ENCODE measurements around the gene PLIN5. TPM values are rescaled to one million over a fixed set of nuclear protein-coding genes. Genes with fewer than 3 reads are reported as not detected.

Gene PLIN5
- total RNA-seq, 1 donor from 2014 or later, result 17.1 TPM

DNA sequence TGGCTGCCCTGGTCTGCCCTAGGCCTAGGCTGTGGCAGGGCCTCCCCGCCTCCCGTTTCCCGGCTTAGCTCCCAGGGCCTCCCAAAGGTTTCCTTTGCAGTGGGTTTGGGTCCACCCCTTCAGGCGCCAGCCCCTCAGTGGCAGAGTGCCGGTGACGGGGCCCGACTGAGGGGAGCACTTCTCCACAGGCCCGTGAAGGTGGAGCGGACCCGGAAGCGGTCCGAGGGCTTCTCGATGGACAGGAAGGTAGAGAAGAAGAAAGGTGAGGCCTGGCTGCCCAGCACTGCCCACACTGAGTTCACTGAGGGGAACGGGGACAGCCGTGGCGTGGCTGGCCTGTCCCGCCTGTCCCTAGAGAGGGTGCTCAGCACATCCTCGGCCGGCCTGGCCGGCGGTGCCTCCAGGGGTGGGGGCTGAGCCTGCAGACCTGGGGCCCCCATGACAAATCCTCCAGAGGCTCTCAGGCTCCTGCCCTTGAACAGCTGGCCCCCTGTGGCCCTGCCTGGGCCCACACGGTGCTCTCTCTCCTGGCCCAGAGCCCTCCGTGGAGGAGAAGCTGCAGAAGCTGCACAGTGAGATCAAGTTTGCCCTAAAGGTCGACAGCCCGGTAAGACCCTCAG lies 37.1 kb downstream of the PLIN5 start:
- no peaks in the 10 kb centered on the region for H3K4me1 ChIP-seq
- no peak for DNase-seq (ENCODE audit: low spot score in 2 of 2)
- H3K36me3 ChIP-seq, result peaks cover 82 to 91% of the 10 kb centered on the region in 2 donors
- H3K9me3 ChIP-seq, result no peaks in the 10 kb centered on the region
- H3K4me3 ChIP-seq, result no peak overlapping the region
- H3K27me3 ChIP-seq, result no peaks in the 10 kb centered on the region
- H3K27ac ChIP-seq, result no peak overlapping the region
- TF ChIP-seq CTCF (IDR thresholded peaks at IDR 0.05), result no peak
- intact Hi-C loops (cut with DNase I), result no loop called here

- no peak for TF ChIP-seq CTCF (IDR thresholded peaks at IDR 0.05)
- intact Hi-C loops (cut with DNase I), result no loop called here
- H3K36me3 ChIP-seq, result peaks cover 78 to 88% of the 10 kb centered on the region in 2 donors
- H3K27ac ChIP-seq, result no peak overlapping the region
- H3K4me1 ChIP-seq, result no peaks in the 10 kb centered on the region
- no peak for DNase-seq (ENCODE audit: low spot score in 2 of 2)
- no peaks in the 10 kb centered on the region for H3K9me3 ChIP-seq
- no peak overlapping the region for H3K4me3 ChIP-seq
- H3K27me3 ChIP-seq, result no peaks in the 10 kb centered on the region
Measured at GRCh38 chr19:4496304-4496703, 38.7 kb downstream of the PLIN5 start.

DNA sequence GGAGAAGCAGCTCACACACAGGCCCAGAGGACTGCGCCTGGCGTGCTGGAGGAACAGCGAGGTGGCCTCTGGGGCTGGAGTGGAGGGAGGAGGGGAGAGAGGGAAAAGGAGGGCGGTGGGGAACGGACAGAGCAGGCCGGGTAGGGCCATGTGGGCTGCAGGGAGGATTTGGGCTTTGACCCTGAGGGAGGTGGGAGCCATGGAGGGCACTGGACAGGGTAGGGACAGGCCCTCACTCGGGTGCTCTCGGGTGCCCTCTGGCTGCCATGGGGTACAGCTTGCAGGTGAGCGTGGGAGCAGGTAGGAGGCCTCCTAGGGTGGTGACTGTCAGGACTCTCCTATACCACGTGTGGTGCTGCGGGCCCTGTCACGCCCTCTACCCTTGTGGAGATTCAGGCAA lies 39.6 kb downstream of the PLIN5 start:
- TF ChIP-seq CTCF (IDR thresholded peaks at IDR 0.05), result no peak
- Histone ChIP-seq H3K4me1 (no peaks in the 10 kb centered on the region), H3K27me3 (no peaks in the 10 kb centered on the region), H3K36me3 (peaks cover 71 to 89% of the 10 kb centered on the region in 2 donors), H3K9me3 (no peaks in the 10 kb centered on the region), H3K27ac (no peak overlapping the region), H3K4me3 (no peak overlapping the region)
- no peak for DNase-seq (ENCODE audit: low spot score in 2 of 2)
- intact Hi-C loops (cut with DNase I), result no loop called here

GRCh38 chr19:4494691-4495064 lies 40.3 kb downstream of the PLIN5 start:
- peaks cover 74 to 92% of the 10 kb centered on the region in 2 donors for H3K36me3 ChIP-seq
- no peak for DNase-seq (ENCODE audit: low spot score in 2 of 2)
- no peaks in the 10 kb centered on the region for H3K9me3 ChIP-seq
- no peak overlapping the region for H3K27ac ChIP-seq
- intact Hi-C loops (cut with DNase I), result no loop called here
- H3K4me1 ChIP-seq, result no peaks in the 10 kb centered on the region
- no peak for TF ChIP-seq CTCF (IDR thresholded peaks at IDR 0.05)
- no peaks in the 10 kb centered on the region for H3K27me3 ChIP-seq
- no peak overlapping the region for H3K4me3 ChIP-seq

GRCh38 chr19:4493929-4494690 lies 40.9 kb downstream of the PLIN5 start:
- Histone ChIP-seq H3K27me3 (no peaks in the 10 kb centered on the region), H3K4me1 (no peaks in the 10 kb centered on the region), H3K9me3 (no peaks in the 10 kb centered on the region), H3K27ac (no peak overlapping the region), H3K4me3 (no peak overlapping the region), H3K36me3 (peaks cover 74 to 92% of the 10 kb centered on the region in 2 donors)
- TF ChIP-seq CTCF (IDR thresholded peaks at IDR 0.05), result no peak
- intact Hi-C loops (cut with DNase I), result no loop called here
- DNase-seq (ENCODE audit: low spot score in 2 of 2), result no peak
